HG03175 (cell line): ENCODE results near the gene ME1.
"Not testable (repeated sequence)": the region's sequence is repeated elsewhere in the genome, so short reads cannot be mapped to it uniquely, and the experiment has no call there.

Experiments
- ATAC-seq: cut with Tn5 transposase; IDR thresholded peaks from one replicate; pipeline ENCODE4 v1.9.1; 2021; ENCODE audit warnings: mild to moderate bottlenecking, moderate library complexity; ENCODE audit not compliant: unreplicated experiment

Gene ME1

DNA sequence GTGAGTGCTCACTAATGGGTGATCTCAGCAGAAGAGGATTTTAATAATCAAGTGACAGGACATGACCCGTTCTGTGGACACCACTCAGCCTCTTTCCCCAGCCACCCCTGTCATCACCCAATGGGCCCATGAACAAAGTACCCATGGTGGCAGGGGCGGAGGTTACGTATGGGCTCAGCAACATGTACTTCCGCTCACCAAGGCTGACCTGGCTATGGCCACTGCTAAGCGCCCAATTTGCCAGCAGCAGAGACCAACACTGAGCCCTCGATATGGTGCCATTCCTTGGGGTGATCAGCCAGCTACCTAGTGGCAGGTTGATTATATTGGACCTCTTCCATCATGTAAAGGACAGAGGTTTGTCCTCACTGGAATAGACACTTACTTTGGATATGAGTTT is 68.5 kb downstream of the ME1 start:
- ATAC-seq, result not testable (repeated sequence)

DNA sequence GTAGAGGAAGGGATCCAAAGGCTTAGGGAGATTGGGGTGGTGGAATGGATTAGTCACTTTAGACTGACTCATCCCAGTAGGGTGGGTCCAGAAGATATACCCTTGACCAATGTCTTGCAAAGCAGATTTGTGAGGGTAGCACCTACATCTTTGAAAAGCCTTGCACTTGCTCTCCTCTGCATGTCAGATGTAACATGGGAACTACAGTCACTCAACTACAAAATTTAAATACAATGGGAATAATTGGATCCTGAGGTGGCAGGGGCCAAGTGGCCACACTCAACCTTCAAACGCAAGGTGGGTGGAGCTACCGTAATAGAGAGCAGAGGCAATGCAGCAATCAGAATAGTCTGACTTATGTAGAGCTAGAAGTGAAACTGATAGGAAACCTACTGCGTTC is 71.2 kb downstream of the ME1 start:
- ATAC-seq, result no peak

DNA sequence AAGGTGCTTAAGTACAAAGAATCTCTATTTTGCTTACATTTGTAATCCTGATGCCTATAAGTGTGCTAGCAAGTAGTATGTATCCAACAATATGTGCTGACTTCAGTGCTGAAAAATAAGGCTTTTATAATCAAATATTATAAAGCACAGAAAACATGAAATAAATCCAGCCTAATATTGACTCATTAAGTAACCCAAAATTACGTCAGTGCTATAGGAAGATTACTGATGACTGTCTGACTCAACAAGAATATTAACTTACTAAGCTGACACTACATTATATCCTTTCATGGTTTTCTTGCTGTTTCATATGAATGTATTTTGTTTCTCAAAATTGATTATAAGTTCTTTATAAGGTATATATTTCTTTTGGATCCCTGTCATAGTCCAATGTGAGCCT is 76.1 kb downstream of the ME1 start:
- no peak for ATAC-seq

DNA sequence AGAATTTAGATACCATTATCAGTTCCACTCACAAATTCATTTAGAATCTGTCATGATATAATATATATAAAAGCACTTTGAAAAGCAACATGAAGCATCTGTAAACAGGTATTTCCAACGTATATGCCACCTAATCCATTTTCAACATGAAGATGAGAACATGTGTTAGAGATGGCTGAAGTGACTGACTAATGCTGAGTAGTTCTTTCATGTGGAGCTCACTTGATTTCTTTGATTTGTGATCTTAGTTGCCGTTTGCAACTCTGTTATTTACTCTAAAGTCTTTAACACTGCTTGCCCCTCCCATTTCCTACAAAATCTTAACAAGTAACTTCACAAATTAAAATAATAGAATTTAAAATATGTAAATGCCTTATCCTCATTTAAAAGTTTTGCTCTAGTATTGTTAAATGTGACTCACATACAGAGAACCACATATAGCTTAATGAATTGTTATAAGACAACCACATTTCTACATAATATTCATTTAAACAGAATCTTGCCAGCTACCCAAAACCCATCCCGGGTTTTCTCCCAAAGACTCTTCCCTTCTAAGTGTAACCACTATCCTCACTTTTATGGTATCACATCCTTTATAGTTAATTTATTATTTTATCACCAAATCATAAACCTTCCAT is 78.3 kb downstream of the ME1 start:
- no peak for ATAC-seq

DNA sequence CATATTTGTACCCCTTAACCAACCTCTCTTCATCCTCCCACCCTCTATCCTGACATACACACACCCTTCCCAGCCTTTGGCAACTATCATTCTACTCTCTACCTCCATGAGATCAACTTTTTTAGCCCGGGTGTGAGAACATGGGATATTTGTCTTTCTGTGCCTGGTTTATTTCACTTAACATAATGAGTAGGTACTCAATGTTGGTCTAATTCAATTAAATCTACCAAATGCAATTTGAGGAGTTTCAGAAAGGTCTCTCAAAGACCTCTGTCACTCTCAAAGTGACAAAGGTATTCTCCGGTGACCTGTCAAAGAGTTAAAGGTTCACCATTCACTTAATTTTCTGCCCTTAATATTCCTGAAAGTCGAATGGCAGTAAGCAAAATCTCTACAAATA is 87.7 kb downstream of the ME1 start:
- no peak for ATAC-seq

DNA sequence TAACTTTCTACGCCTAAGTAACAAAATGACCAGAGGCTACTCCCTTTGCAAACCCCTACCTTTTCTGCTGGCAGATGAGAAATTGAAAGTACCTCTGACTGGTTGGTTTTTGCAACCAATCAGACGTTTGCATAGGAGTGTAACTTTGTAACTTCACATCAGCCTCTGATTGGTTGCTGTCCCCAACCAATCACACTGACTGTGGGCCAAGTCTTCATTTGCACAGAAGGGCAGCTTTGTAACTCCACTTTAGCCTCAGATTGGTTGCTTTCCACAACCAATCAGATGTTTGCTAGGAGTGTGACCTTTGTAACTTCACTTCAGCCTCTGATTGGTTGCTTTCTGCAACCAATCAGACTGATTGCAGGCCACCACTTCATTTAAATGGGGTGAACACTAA is 89.1 kb downstream of the ME1 start:
- ATAC-seq, result no peak

DNA sequence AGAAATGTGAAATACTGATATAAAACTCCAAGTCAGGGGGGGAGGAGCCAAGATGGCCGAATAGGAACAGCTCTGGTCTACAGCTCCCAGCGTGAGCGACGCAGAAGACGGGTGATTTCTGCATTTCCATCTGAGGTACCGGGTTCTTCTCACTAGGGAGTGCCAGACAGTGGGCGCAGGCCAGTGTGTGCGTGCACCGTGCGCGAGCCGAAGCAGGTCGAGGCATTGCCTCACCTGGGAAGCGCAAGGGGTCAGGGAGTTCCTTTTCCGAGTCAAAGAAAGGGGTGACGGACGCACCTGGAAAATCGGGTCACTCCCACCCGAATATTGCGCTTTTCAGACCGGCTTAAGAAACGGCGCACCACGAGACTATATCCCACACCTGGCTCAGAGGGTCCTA is 96.9 kb downstream of the ME1 start:
- ATAC-seq, result not testable (repeated sequence)

DNA sequence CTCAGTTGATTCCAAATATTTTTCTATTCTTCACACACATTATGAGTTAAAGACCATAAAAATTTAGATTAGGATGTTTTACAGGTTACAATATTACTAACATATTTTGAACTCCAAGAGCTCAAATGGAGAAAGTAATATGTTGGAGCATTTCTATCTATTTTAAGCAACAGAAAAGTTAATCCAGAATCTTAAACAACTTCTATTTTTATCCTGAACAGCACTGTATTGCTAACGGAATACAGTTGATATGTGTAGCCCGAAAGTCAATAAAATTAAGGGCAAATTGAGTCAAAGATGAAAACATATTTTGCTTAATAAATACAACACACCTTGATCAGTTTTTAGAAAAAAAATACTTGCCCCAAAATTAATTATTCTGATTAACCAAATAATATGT is 97.4 kb downstream of the ME1 start:
- no peak for ATAC-seq

DNA sequence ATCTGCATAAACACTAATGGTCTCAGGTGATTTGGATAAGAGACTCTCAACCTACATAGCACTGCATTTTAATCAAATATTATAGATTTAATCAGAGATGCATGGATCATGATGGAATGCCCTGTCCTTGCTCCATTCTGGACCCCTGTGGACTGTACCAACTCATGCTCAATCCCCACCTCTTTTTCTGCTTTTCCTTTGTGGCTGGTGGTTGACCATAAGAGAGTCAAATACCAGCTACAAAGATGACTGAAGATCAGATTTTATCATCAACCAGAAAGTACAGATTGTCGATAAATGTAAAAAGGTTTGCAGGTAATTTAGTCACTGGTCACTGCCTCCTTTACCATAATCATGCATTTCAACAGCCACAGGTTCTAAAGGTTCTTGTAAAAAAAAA is 116.2 kb downstream of the ME1 start:
- no peak for ATAC-seq

DNA sequence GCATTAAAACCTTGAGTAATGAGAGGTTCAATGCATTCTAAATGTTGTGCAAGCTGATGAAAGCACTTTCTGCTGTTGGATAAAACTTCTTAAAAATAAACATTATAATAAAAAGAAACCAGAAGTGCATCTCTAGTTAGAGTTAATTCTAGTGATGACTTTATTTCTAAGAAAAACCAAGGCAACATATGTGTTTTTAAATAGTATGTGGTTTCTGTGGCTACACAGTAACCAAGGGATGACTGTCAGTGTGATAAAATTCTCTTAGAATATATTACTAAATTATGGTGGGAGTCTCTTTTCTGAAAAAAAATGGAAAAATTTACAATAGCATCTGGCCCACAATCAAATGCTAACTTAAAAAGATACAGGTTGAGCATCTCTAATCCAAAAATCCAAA is 117.0 kb downstream of the ME1 start:
- no peak for ATAC-seq

DNA sequence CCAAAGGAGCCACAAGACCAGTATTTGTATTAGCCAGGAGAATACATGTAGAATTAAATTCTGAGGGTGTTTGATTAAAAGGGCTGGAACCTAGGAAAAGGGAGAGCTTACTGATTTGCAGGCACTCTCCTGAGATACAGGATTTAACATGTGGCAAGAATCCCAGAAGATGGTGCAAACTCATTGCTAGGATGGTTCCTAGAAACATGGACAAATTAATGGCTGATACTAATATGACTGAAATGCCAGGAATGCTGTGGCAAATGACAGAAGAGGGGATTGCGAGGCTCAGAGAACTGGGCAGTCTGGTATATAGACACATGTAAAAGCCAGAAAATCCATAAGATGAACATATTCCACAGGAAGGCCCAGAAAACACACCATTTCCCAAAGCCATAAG is 119.6 kb downstream of the ME1 start:
- no peak for ATAC-seq

DNA sequence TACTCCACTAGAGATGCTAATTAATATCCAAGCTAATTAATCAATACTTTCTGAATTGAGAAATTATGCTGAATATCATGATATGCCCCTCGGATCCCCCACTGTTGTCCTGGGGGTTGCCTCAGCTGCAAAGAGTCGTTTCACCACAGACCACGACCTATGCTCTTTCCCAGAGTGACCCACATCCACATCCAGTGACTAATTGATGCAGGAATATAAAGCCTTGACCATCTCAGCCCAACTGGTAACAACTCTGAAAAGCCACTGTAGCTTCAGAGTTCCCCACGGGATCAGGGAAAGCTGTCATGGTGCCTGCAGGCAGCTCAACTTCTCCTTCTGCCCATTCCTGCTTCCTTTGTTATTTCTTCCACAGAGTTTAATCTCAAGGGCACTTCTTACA is 120.8 kb downstream of the ME1 start:
- no peak for ATAC-seq

DNA sequence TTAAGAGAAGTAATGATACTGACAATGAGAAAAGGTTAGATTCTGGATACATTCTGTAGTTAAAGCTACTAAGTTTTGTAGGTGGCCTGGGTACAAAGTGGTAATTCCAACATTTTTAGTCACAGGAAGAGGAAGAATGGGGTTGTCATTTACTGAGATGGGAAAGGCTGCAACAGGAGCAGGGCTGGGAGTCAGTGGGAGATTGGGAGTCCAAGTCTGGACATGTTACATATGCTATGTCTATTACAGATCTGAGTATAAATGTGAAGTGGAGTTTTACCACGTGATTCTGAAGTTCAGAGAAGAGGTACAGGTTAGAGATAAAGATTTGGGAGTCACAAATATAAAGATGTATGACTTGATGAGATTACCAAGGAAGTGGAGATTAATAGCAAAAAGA is 121.5 kb downstream of the ME1 start:
- ATAC-seq, result no peak

DNA sequence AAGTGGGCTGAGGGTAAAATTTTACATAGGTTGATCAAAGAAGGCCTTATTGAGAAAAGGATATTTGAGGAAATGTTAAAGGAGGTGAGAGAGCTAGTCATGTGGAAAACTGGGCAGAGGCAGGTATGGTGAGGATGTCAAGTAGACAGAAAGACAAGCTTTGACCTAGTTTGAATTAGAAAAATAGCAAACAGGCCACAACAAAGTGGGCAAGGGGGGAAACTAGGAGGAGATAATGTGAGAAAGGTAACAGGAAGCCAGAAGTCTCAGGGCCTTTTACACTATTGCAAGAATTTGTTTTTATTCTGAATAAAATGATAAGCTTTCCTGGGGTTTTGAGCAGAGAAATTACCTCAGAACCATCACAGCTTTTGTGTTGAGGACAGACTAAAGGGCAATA is 122.0 kb downstream of the ME1 start:
- ATAC-seq, result no peak

DNA sequence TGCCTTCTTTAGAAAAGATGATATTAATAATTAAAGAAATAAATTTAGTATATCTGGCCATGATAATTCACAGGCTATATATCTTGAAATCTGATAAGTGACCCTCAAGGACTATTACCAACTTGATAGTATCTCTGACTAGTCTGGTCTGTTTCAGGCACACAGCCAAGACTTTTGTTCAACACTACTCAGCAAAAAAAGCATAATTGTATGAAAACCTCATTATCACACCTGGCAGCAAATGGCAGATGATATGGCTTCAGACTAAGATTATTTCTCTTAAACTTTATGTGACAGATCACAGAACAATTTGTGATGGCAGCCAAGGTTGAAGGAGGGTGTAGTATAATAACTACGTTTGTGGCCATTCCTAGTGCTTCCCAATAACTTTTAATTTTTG is 123.0 kb downstream of the ME1 start:
- ATAC-seq, result no peak

DNA sequence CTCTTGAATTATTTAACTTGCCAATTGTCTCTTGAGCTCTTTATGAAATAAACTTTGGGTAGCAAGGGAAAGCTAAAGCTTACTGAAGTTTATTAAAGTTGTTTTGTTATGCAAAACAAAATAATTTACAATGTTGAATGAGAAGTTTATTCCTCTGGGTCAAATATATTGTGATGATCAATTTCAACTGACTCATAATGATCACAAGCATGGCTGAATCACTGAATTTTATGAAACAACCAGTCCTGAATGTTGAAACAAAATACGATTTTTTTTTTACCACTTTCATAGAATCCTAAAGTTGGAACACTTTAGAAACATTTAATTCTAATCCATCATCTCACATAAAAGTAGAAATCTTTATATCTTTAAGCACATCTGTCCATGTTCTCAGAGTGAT is 127.4 kb downstream of the ME1 start:
- no peak for ATAC-seq

DNA sequence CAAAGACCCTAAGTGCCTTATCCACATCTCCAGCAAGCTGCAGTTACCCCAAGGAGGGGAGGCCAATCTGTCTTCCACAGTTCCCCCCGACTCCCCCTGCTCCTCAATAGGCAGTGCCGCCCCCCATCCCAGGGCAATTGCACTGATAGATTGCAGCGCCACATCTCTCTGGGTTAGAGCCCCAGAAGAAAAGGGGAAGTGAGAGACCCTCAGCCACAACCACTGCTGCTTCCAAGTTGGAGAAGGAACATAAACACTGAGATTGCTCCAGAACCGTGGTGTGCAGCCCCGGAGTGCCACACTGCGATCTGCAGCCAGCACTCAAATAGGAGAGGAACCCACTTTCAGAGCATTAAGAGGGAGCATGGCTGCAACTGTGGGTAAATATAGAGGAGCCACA is 136.2 kb downstream of the ME1 start:
- no peak for ATAC-seq

DNA sequence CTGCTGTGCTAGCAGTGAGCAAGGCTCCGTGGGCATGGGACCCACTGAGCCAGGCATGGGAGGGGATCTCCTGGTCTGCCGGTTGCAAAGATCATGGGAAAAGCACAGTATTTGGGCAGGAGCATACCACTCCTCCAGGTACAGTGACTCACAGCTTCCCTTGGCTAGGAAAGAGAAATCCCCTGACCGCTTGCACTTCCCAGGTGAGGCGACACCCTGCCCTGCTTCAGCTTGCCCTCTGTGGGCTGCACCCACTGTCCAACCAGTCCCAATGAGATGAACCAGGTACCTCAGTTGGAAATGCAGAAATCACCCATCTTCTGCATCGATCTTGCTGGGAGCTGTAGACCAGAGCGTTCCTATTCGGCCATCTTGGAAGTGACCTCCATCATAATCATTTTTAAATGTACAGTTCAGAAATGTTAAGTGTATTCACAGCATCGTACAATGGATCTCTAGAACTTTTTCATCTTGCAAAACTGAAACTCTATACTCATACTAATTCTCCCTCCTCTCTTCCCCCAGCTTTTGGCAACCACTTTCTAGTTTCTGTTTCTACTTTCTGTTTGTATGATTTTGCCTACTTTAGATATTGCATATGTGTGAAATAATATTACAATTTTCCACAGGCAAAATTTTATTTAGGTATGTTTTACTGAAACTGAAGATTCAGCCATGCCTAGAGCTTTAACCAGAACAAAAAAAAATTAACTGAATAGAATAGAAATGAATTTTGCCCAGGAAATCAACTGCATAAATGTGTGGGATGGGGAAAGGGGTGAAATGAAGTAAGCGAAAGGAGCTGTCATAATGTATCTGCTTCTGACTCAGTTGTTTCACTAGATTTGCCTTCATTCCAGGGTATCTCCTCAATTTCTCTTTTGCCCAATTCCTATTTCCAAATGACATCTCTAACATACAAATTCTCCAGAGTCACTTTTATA is 137.7 kb downstream of the ME1 start:
- peak; percentile 93 for ATAC-seq

DNA sequence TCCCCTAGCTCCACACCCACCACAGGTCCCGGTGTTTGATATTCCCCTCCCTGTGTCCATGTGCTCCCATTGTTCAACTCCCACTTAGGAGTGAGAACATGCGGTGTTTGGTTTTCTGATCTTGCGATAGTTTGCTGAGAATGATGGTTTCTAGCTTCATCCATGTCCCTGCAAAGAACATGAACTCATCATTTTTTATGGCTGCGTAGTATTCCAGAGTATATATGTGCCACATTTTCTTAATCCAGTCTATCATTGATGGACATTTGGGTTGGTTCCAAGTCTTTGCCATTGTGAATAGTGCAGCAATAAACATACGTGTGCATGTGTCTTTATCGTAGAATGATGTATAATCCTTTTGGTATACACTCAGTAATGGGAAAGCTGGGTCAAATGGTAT is 143.6 kb downstream of the ME1 start:
- not testable (repeated sequence) for ATAC-seq

DNA sequence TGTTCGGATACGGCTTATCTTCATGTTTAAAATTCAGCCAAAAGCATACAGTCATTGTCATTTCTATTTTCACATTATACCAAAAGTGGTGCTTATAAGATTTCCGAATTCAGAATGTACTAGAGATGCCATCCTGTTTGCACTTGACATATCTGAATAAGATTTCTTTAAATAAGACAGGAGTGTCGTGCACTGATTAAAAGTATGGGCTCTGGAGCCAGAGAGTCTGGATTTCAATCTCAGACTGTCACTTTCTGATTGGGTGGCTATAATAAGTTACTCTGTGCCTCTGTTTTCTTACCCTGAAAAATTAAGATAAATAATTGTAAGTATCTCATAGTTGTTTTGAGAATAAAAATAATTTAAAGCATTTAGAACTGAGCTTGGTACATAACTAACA is 144.9 kb downstream of the ME1 start:
- ATAC-seq, result no peak

DNA sequence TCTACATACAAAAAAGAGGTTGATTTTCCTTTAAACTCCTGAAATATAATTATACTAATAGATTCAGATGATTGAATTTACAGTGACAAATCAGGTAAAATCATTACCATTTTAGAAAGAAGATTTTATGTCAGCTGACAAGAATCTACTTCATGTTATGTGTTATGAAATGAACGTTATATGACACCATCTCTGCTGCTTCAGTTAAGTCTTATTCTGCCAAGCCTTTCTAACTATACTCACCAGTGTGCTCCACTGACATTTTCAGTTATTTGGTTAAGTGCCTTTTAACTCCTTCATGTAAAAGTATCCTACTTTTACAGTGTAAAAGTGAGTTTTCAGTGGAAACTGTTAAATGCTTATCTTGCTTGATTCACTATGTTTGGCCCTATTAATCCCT is 157.3 kb downstream of the ME1 start:
- no peak for ATAC-seq

DNA sequence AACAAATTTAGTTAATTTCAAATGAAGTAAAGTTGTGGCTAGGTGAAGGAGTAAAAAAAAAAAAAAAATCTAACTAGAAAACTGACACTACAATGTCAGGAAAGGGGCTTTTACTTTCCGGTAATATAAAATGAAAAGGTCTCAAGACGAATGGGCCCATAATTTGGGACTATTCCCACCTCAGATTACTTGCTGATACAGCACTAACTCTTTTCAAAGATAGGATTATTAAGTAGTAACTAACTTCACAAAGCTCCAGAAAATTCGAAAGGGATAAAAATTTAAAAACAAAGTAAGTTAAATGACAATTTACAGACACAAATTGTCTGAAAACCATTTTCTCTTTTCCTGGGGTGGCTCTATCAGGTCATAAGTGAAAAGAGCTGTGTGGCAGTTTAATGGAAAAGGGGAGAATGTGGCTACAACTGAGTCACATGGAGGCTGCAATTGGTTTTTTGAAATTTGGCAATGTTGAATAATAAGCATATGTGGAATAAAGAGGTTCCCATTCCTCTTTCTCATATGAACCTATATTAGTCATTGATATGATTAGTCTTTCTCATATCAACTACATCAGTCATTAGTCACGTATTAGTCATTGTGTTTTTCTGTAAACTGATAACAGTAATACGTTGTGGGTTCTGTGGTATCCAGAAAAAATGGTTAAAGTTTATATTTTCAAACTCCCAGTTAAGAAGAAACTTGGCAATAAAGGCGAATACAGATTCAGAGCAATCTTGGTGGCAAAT is 159.7 kb downstream of the ME1 start:
- ATAC-seq, result peak; percentile 59
